Type B pancreatic cell (in vitro differentiated cells): ENCODE results near the gene ACSF3. TPM values are rescaled to one million over a fixed set of nuclear protein-coding genes. Genes with fewer than 3 reads are reported as not detected.

ENCODE experiments used
- DNase-seq: peaks from one replicate; pipeline ENCODE4 v3.0.0; 2021; ENCODE audit warnings: mixed read lengths; ENCODE audit not compliant: unreplicated experiment; ENCODE audit errors: extremely low spot score
- H3K27ac Mint-ChIP-seq: 2 replicates; pipeline ENCODE4 v1.8.0; 2021; ENCODE audit warnings: mild to moderate bottlenecking, mixed read lengths
- H3K27me3 Mint-ChIP-seq: 2 replicates; pipeline ENCODE4 v1.8.0; 2021; ENCODE audit warnings: mixed read lengths
- H3K36me3 Mint-ChIP-seq: 2 replicates; pipeline ENCODE4 v1.8.0; 2021; ENCODE audit warnings: mixed read lengths
- H3K4me1 Mint-ChIP-seq: one replicate; pipeline ENCODE4 v1.8.0; 2021; ENCODE audit warnings: mixed read lengths; ENCODE audit not compliant: unreplicated experiment
- H3K4me3 Mint-ChIP-seq: 2 replicates; pipeline ENCODE4 v1.8.0; 2021; ENCODE audit warnings: mild to moderate bottlenecking, mixed read lengths
- H3K9me3 Mint-ChIP-seq: 2 replicates; pipeline ENCODE4 v1.8.0; 2021; ENCODE audit warnings: mixed read lengths
- CTCF ChIP-seq: fragments of 200-600 bp; sonication (generic); conservative IDR thresholded peaks from 2 replicates; pipeline ENCODE4 v1.5.0; 2021; ENCODE audit warnings: antibody characterized with exemption, mild to moderate bottlenecking
- long read RNA-seq: library from polyadenylated mRNA; unstranded; transcript quantifications from one replicate; pipeline ENCODE4 v2.0.0, GENCODE V29; 2020
- total RNA-seq: library from RNA; stranded (reverse); gene quantifications from 2 replicates; pipeline ENCODE4 v1.2.1, GENCODE V29; 2021; ENCODE audit warnings: low replicate concordance

Gene ACSF3
- 23.6 and 29.0 TPM in 2 replicates for total RNA-seq
- long read RNA-seq, full-length matches to known transcripts: 8 of 13 reads
- long read RNA-seq, partial matches to known transcripts: 0 of 13 reads
- long read RNA-seq, other reads (novel, unspliced or antisense): 5 of 13 reads

- Mint-ChIP-seq H3K27ac (peak within 1 kb of the TSS; percentile 79), H3K36me3 (no peaks in the 10 kb centered on the region), H3K9me3 (no peaks in the 10 kb centered on the region), H3K27me3 (peaks cover 37% of the 10 kb centered on the region), H3K4me1 (peaks cover 22% of the 10 kb centered on the region), H3K4me3 (peak within 1 kb of the TSS; percentile 94)
- DNase-seq: no peak
- TF ChIP-seq CTCF: no peak
Observed at GRCh38 chr16:89093602-89094251, at the start of gene ACSF3. Gene ACSF3, plus strand, starts transcription at chr16:89093852. Its CDS starts 6,830 bp downstream, at chr16:89100682.

DNA sequence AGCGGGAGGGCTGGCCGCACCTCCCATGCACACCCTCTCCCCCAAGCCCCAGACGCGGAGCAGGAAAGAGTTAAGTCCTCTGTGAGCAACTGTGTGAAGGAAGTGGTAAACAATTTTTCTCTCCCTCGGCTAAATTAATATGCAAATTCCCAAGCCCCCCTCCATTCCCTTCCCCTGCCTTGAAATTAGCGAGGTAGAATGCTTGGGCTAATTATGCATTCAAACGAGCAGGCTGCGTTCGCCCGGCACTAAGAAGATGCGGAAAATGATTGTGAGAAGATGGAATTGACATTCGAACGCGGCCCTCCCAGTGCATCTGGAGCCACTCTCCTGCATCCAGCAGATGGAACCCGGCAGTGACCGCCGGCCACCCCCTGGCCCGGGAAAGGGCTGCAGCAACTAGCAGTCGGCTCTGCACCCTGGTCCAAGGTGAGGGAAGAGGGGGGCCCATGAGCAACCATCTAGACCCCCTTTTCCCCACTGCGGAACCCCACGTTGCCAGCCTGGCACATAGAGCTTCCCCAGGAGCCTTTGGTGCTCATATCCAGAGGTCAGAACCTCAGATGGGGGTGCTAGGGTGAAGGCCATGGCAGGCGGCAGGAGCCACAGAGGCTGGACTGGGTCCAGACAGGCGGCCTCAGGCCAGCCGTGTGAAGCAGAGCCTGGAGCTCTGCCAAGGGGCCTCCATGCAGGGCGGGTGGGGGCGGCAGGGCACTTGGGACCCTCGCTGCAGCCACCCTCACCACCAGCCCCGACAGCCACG lies 49.1 kb upstream of the ACSF3 start:
- H3K27me3 Mint-ChIP-seq: peaks cover 27% of the 10 kb centered on the region
- H3K4me3 Mint-ChIP-seq: no peak overlapping the region
- no peak for DNase-seq
- H3K36me3 Mint-ChIP-seq: no peaks in the 10 kb centered on the region
- H3K4me1 Mint-ChIP-seq: no peaks in the 10 kb centered on the region
- H3K9me3 Mint-ChIP-seq: peaks cover 5% of the 10 kb centered on the region
- H3K27ac Mint-ChIP-seq: no peak overlapping the region
- TF ChIP-seq CTCF: no peak

DNA sequence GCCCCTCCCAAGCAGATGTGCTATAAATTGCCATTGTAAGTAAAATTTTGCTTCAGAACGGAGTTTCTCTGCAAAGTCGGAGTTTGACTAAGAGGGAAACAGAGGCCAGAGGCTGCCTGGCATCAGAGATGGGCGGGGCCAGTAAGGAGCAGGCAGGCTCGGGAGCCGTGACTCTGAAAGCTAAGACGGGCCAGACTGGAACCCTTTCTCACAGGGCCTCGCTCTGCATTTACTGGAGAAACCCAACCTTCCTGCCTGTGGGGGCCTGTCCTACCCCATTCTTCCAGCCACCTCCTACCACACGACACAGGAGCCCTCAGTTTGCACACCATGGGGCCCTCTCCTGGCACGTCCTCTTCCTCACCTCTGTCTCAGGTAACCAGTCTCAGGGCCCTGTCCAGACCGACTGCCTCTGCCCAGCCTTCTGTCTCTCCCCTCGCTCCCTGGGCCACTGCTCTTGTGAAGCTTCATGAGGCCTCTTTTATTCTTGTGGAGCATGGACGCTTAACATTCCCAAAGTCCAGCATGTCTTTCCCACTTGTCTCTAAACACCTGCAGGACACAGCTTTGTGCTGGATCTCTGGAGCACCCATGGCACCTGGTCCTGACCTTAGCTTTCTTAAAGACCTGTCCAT lies 48.4 kb upstream of the ACSF3 start:
- Mint-ChIP-seq H3K4me1 (no peaks in the 10 kb centered on the region), H3K36me3 (no peaks in the 10 kb centered on the region), H3K9me3 (peaks cover 5% of the 10 kb centered on the region), H3K27ac (no peak overlapping the region), H3K4me3 (no peak overlapping the region), H3K27me3 (peaks cover 27% of the 10 kb centered on the region)
- no peak for DNase-seq
- no peak for TF ChIP-seq CTCF

- no peak overlapping the region for H3K27ac Mint-ChIP-seq
- H3K27me3 Mint-ChIP-seq: peaks cover 27% of the 10 kb centered on the region
- H3K4me1 Mint-ChIP-seq: no peaks in the 10 kb centered on the region
- H3K4me3 Mint-ChIP-seq: no peak overlapping the region
- H3K9me3 Mint-ChIP-seq: peaks cover 5% of the 10 kb centered on the region
- no peak for TF ChIP-seq CTCF
- no peaks in the 10 kb centered on the region for H3K36me3 Mint-ChIP-seq
- no peak for DNase-seq
Observed at GRCh38 chr16:89045881-89046280, 47.8 kb upstream of the ACSF3 start.

GRCh38 chr16:89046491-89046890 lies 47.2 kb upstream of the ACSF3 start:
- TF ChIP-seq CTCF: no peak
- Mint-ChIP-seq H3K4me1 (no peaks in the 10 kb centered on the region), H3K9me3 (peaks cover 5% of the 10 kb centered on the region), H3K4me3 (no peak overlapping the region), H3K27ac (no peak overlapping the region), H3K27me3 (peaks cover 27% of the 10 kb centered on the region), H3K36me3 (no peaks in the 10 kb centered on the region)
- DNase-seq: no peak
